Heart right ventricle (tissue), 16 donors: ENCODE measurements around the gene MEDAG. TPM values are rescaled to one million over a fixed set of nuclear protein-coding genes. Genes with fewer than 3 reads are reported as not detected.

Source experiments
- ATAC-seq, 8 donors: fragments of 200-7000 bp; cut with Tn5 transposase; one replicate each; pipeline ENCODE4 v1.9.1; 2020; ENCODE audit warnings: mild to moderate bottlenecking in 8 of 8, moderate library complexity in 8 of 8, moderate number of reproducible peaks in 1 of 8
- DNase-seq, 2 donors: peaks; one replicate each; pipeline ENCODE4 v3.0.0-alpha.2; 2020
- H3K27ac ChIP-seq, 10 donors: fragments of 200-600 bp; sonication (generic) in 2 of 10; one replicate each; pipeline versions ENCODE4 v1.5.0 to v1.8.0; 2020 to 2022; ENCODE audit warnings: mild to moderate bottlenecking in 3 of 10
- H3K27me3 ChIP-seq, 7 donors: fragments of 200-600 bp; one replicate each; pipeline ENCODE4 v1.8.0; 2021 to 2022; ENCODE audit warnings: mild to moderate bottlenecking in 2 of 7
- H3K36me3 ChIP-seq, 9 donors: fragments of 200-600 bp; sonication (generic) in 1 of 9; one replicate each; pipeline versions ENCODE4 v1.5.0 to v1.8.0; 2020 to 2022; ENCODE audit warnings: mild to moderate bottlenecking in 2 of 9
- H3K4me1 ChIP-seq, 9 donors: fragments of 200-600 bp; sonication (generic) in 1 of 9; one replicate each; pipeline versions ENCODE4 v1.5.0 to v1.8.0; 2020 to 2022; ENCODE audit warnings: mild to moderate bottlenecking in 4 of 9
- H3K4me3 ChIP-seq, 10 donors: fragments of 200-600 bp; sonication (generic) in 2 of 10; one replicate each; pipeline versions ENCODE4 v1.5.0 to v1.8.0; 2020 to 2022; ENCODE audit warnings: mild to moderate bottlenecking in 7 of 10, moderate library complexity in 2 of 10
- H3K9me3 ChIP-seq, 11 donors: fragments of 200-600 bp in 10 of 11; sonication (generic) in 2 of 11; one replicate each; pipeline versions ENCODE4 v1.5.0 to v1.8.0; 2013 to 2022; ENCODE audit warnings: mild to moderate bottlenecking in 2 of 11, control low read depth in 1 of 11, moderate library complexity in 1 of 11
- WGBS, 2 donors: extraction: QIAGEN DNeasy Blood & Tissue Kit; methylation state at CpG; one replicate each; pipeline ENCODE4 v1.1.7; 2013; ENCODE audit warnings: inconsistent platforms in 1 of 2; 5-methylcytosine and 5-hydroxymethylcytosine counted together
- intact Hi-C, 10 donors: fragments of 100-400 bp; cut with DNase I; formaldehyde crosslinking; loops; one replicate each; pipeline versions ENCODE4 v1.11.1 to v1.14.2; 2022
- polyA plus RNA-seq, 2 donors: library from polyadenylated mRNA; stranded (reverse); fragments of 200-250 nt; gene quantifications; one replicate each; pipeline ENCODE4 v1.2.3, GENCODE V29; 2013
- total RNA-seq, 10 donors: library from RNA; stranded (reverse); fragmentation: NEBNext Ultra II Directional in 3 of 10; extraction: Animal tissue kit (Norgen Biotek cat#: 25700) in 3 of 10; gene quantifications; one replicate each; pipeline versions ENCODE4 v1.2.1 to v1.2.4, GENCODE V29; 2021 to 2023
- TF ChIP-seq, protein P1 (sequence below), 9 donors: fragments of 200-600 bp; sonication (generic) in 2 of 9; IDR thresholded peaks; one replicate each; pipeline versions ENCODE4 v1.5.0 to v1.8.0; 2021 to 2022; ENCODE audit warnings: antibody characterized with exemption in 9 of 9, mild to moderate bottlenecking in 5 of 9, moderate library complexity in 1 of 9
- donor health status: Arrhythmogenic right ventricular cardiomyopathy.
- donor health status: ischemic (EF 13 %, LVEDD 7.1; RV severe dilation, severe dysfunction).
- donor health status: healthy with polysubstance abuse.
- donor health status: DM: no; HTN: yes; CAD: no.
- donor health status: DM: no; HTN: no; CAD: no.
- donor health status: ischemic (EF 25% LVEDD 6.9; RV normal size, moderate dysfunction).
- donor health status: ischemic (EF 25% LVEDD 5.7; RV mildly dilated, moderate dysfunction).
- donor health status: healthy.
- donor health status: DM: yes; HTN: yes; CAD: no.
- donor health status: Ischemic cardiomyopathy.
- donor health status: ischemic (EF 35%, LVEDD 5.7; RV mildly dilated, moderate dysfunction).
- donor health status: nonischemic (EF 11% LVEDD 7.7; RV severe dilation, severe dysfunction).
- donor health status: DM: yes; HTN: yes; CAD: no.
- donor health status: PGD.
- donor health status: ischemic (EF 29% LVEDD 5.4; RV normal size, mild dysfunction).
- donor health status: nonischemic (EF 23%, LVEDD 6.1; RV moderate dilation, normal function).

Gene MEDAG
- total and polyA plus RNA-seq, 12 donors = 3.2 to 22.1 (median 5.5) TPM

DNA sequence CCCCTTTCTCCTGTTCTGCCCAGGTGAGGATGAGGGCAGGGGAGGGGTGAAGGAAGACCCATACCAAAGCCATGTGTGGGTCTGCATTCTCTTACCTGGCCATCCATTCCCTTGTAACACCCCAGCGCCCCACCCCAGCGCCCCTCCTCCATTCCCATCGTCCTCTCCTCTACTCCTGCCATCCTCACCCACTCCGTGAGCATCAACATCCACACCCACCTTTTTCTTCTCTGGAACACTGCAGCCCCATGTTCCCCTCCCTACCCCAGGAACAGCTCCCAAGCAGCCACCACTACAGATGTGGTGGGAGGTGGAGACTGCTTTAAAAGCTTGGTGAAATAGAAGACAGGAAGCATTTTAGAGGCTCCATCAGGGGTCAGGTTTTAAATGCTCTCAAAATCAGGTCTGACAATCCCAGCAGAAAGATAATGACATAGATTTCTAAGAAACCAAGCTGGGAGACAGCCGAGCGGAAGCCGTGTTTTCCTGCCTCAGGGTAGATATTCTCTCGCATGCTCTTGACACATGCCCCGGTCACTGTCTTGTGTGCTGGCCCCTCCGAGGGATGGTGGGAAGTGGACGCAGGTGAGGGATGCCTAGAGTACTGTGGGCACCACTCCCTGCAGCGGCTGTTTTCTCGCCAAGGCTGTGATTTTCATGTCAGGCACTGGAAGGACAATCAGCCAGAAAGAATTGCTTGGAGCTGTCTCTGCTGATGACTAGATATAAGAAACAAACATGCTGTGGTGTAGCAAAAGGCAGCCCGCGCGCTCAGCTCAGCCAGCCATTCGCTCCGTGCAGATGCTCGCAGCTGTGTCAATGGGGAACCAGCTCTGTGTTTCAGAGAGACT is 9.8 kb downstream of the MEDAG start:
- WGBS, 2 donors = 74 to 76% methylated on average over 19 of the region's 19 CpGs
- no peaks in the 10 kb centered on the region for H3K9me3 ChIP-seq
- DNase-seq (no peak), ATAC-seq (no peak)
- H3K4me1 ChIP-seq = peaks cover 0 to 7% (median 0%) of the 10 kb centered on the region in 9 donors
- intact Hi-C loops = no loop called here
- no peak overlapping the region for H3K27ac ChIP-seq
- H3K36me3 ChIP-seq = no peaks in the 10 kb centered on the region
- TF ChIP-seq, protein P1, sequence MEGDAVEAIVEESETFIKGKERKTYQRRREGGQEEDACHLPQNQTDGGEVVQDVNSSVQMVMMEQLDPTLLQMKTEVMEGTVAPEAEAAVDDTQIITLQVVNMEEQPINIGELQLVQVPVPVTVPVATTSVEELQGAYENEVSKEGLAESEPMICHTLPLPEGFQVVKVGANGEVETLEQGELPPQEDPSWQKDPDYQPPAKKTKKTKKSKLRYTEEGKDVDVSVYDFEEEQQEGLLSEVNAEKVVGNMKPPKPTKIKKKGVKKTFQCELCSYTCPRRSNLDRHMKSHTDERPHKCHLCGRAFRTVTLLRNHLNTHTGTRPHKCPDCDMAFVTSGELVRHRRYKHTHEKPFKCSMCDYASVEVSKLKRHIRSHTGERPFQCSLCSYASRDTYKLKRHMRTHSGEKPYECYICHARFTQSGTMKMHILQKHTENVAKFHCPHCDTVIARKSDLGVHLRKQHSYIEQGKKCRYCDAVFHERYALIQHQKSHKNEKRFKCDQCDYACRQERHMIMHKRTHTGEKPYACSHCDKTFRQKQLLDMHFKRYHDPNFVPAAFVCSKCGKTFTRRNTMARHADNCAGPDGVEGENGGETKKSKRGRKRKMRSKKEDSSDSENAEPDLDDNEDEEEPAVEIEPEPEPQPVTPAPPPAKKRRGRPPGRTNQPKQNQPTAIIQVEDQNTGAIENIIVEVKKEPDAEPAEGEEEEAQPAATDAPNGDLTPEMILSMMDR (IDR thresholded peaks at IDR 0.05) = no peak
- no peaks in the 10 kb centered on the region for H3K27me3 ChIP-seq
- no peak overlapping the region for H3K4me3 ChIP-seq

DNA sequence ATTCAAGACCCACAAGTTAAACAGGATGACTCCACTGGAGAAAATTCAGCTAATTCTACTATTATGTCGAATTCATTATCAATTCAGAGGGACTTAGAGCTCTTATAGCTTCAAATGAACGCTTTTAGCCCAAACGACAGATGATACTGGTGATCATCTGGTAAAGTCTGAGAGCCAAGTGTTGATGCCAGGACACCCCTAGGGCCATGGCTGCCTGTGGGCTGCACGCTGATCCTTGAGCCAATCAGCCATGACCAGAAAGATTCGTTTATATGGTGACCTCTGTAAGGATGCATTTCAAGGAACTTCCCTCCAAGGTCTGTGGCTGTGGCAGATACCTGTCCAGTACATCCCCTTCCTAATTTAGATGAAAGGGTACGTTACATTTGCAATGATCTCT is 10.9 kb downstream of the MEDAG start:
- DNase-seq (no peak), ATAC-seq (no peak)
- no peaks in the 10 kb centered on the region for H3K27me3 ChIP-seq
- TF ChIP-seq, protein P1 (IDR thresholded peaks at IDR 0.05) = no peak
- H3K27ac ChIP-seq = no peak overlapping the region
- WGBS, 2 donors = 87 to 91% methylated on average over 6 of the region's 6 CpGs
- intact Hi-C loops = no loop called here
- peaks cover 0 to 7% (median 0%) of the 10 kb centered on the region in 9 donors for H3K4me1 ChIP-seq
- H3K36me3 ChIP-seq = peaks cover 0 to 6% (median 0%) of the 10 kb centered on the region in 9 donors
- H3K9me3 ChIP-seq = no peaks in the 10 kb centered on the region
- H3K4me3 ChIP-seq = no peak overlapping the region

DNA sequence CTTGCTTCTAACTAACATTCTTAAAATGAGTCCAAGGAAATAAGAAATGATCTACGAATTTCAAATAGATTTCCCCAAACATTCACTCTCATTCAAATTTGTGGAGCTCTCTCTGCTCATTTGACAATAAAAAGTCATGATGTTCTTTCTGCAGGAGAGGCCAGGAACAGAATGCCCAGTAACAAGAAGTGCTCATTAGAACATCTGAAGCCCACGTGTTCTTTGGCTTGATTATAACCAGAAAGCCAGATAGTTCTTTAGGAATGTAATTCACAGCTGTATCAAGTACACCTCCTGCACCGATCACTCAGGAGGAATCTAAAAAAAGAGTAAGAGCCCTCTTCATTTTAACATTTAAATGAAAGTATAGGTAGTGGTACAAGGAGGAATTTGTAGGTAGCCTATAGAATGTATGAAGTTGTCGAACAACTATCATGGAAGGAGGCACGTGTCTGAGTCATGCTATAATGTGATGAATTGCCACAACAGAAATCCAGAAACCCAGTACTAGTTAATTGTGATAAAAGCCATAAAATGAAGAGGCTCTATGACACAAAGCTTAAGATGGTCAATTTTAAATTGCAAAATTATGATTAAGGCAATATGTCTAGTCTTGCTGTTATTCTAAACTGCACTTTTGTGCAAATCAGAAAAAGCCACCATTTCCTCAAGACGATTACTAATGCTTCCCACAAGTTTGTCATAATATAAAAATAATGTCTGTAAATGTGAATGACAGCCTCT is 12.8 kb downstream of the MEDAG start:
- ATAC-seq (peak in 1 of 8 donors; percentile 84), DNase-seq (no peak)
- Histone ChIP-seq H3K4me1 (peaks cover 0 to 7% (median 0%) of the 10 kb centered on the region in 9 donors), H3K27ac (no peak overlapping the region), H3K4me3 (no peak overlapping the region), H3K9me3 (no peaks in the 10 kb centered on the region), H3K27me3 (no peaks in the 10 kb centered on the region), H3K36me3 (peaks cover 0 to 12% (median 0%) of the 10 kb centered on the region in 9 donors)
- 65 to 73% methylated on average over 6 of the region's 6 CpGs for WGBS, 2 donors
- TF ChIP-seq, protein P1 (IDR thresholded peaks at IDR 0.05) = no peak
- intact Hi-C loops = no loop called here

DNA sequence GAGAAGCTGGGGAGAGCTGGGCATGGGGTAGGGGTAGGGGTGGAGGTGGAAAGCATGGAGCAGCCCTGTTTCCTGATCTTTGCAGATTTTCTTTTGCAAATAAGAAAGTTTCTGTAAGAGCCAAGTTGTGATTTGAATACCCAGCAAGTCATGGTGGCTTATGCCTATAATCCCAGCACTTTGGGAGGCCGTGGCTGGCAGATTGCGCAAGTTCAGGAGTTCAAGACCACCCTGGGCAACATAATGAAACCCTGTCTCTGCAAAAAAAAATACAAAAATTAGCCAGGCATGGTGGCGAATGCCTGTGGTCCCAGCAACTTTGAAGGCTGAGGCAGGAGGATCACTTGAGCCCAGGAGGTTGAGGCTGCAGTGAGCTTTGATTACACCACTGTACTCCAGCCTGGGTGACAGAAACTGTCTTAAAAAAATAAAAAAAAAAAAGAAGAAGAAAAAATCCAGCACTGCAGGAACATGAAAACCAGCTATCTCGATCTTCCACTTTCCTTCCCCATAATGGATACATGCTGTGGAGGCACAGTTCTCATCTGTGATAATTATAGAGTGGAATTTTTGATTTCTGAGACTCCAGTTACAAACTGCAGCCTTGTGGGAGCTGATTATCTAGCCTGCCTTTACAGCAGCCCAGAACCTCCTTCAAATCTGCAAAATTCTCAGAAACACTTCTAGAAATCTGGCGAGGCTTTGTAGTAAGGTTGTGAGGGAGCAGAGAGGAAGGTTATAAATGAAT is 14.3 kb downstream of the MEDAG start:
- TF ChIP-seq, protein P1 (IDR thresholded peaks at IDR 0.05) = no peak
- WGBS, 2 donors = 86% methylated on average over 5 of the region's 5 CpGs
- intact Hi-C loops = no loop called here
- Histone ChIP-seq H3K36me3 (peaks cover 0 to 19% (median 0%) of the 10 kb centered on the region in 9 donors), H3K27me3 (no peaks in the 10 kb centered on the region), H3K4me1 (peaks cover 0 to 7% (median 0%) of the 10 kb centered on the region in 9 donors), H3K4me3 (no peak overlapping the region), H3K9me3 (no peaks in the 10 kb centered on the region), H3K27ac (no peak overlapping the region)
- ATAC-seq (no peak), DNase-seq (no peak)
